B cell (primary cell): ENCODE measurements around the gene ATXN7. TPM values are rescaled to one million over a fixed set of nuclear protein-coding genes. Genes with fewer than 3 reads are reported as not detected.

Experiments
- ATAC-seq: fragments of 200-7000 bp; cut with Tn5 transposase; one replicate; pipeline ENCODE4 v1.10.0; 2021; ENCODE audit warnings: low read depth, mild to moderate bottlenecking, moderate number of reproducible peaks, moderate library complexity
- CTCF ChIA-PET: fragments of 350-600 bp; sonication (Branson Sonifier 250); formaldehyde crosslinking; loops from one replicate; lab custom pipeline; 2021; ENCODE audit warnings: antibody characterized with exemption, inconsistent platforms; lab: Charles Lee
- POLR2A ChIA-PET: fragments of 350-600 bp; sonication (Branson Sonifier 250); formaldehyde crosslinking; loops from one replicate; lab custom pipeline; 2021; ENCODE audit warnings: antibody characterized with exemption; lab: Charles Lee
- DNase-seq: peaks from one replicate; pipeline ENCODE4 v3.0.0; 2013
- H2AFZ ChIP-seq: 2 replicates; pipeline ENCODE4 v1.6.1; 2012; ENCODE audit warnings: mild to moderate bottlenecking, low read depth, low read length; ENCODE audit not compliant: insufficient read depth, poor library complexity, severe bottlenecking
- H3K27ac ChIP-seq, 2 donors: 1 replicate in 1 of 2; 2 replicates in 1 of 2; pipeline ENCODE4 v1.5.1; 2012 to 2013; ENCODE audit warnings: low read length in 2 of 2, mild to moderate bottlenecking in 2 of 2, moderate library complexity in 1 of 2
- H3K27me3 ChIP-seq, 4 experiments: fragments of 200-600 bp in 1 of 4; sonication (generic) in 1 of 4; replicated peaks in 1 of 4; 1 replicate in 2 of 4; 2 replicates in 2 of 4; pipeline versions ENCODE4 v1.6.1 to v1.7.0; 2013 to 2016; ENCODE audit warnings: low read length in 3 of 4, mild to moderate bottlenecking in 2 of 4, mixed read lengths in 1 of 4, moderate library complexity in 1 of 4; ENCODE audit not compliant: insufficient read depth in 4 of 4, control insufficient read depth in 3 of 4; ENCODE audit errors: control extremely low read depth in 1 of 4
- H3K36me3 ChIP-seq, 2 experiments: replicated peaks in 1 of 2; 1 replicate in 1 of 2; 2 replicates in 1 of 2; pipeline versions ENCODE4 v1.6.1 to v1.7.1; 2013; ENCODE audit warnings: low read length in 1 of 2; ENCODE audit not compliant: insufficient read depth in 2 of 2, control insufficient read depth in 1 of 2; ENCODE audit errors: control extremely low read depth in 1 of 2, extremely low read depth in 1 of 2
- H3K4me1 ChIP-seq, 2 donors: fragments of 200-600 bp in 1 of 2; sonication (generic) in 1 of 2; 1 replicate in 1 of 2; 2 replicates in 1 of 2; pipeline versions ENCODE4 v1.5.1 to v1.6.1; 2013 to 2017; ENCODE audit warnings: low read length in 2 of 2; ENCODE audit not compliant: control insufficient read depth in 2 of 2, insufficient read depth in 2 of 2
- H3K4me2 ChIP-seq: replicated peaks from 2 replicates; pipeline ENCODE3; 2012; ENCODE audit warnings: mild to moderate bottlenecking, low read depth, low read length; ENCODE audit not compliant: poor library complexity, severe bottlenecking
- H3K4me3 ChIP-seq, 5 experiments: fragments of 200-600 bp in 1 of 5; sonication (generic) in 1 of 5; 1 replicate in 3 of 5; 2 replicates in 2 of 5; pipeline versions ENCODE4 v1.5.1 to v1.7.0; 2011 to 2016; ENCODE audit warnings: low read length in 4 of 5, mild to moderate bottlenecking in 4 of 5, low read depth in 2 of 5, control low read depth in 1 of 5, moderate library complexity in 1 of 5; ENCODE audit not compliant: insufficient read depth in 1 of 5; ENCODE audit errors: control extremely low read depth in 1 of 5, extremely low read depth in 1 of 5
- H3K79me2 ChIP-seq: fragments of 200-600 bp; sonication (generic); one replicate; pipeline ENCODE4 v1.6.0; 2016; ENCODE audit warnings: low read length; ENCODE audit not compliant: control insufficient read depth, insufficient read depth
- H3K9ac ChIP-seq: fragments of 200-600 bp; sonication (generic); 2 replicates; pipeline ENCODE4 v1.6.1; 2017; ENCODE audit warnings: mild to moderate bottlenecking, low read length, moderate library complexity
- H3K9me3 ChIP-seq, 3 donors: one replicate each; pipeline versions ENCODE4 v1.6.1 to v1.7.1; 2013; ENCODE audit warnings: low read length in 2 of 3; ENCODE audit not compliant: control insufficient read depth in 2 of 3, insufficient read depth in 1 of 3; ENCODE audit errors: control extremely low read depth in 1 of 3
- H4K20me1 ChIP-seq: 2 replicates; pipeline ENCODE4 v1.6.0; 2012; ENCODE audit warnings: mild to moderate bottlenecking, low read length; ENCODE audit not compliant: insufficient read depth, control insufficient read depth, poor library complexity, severe bottlenecking
- H3K27ac Mint-ChIP-seq: one replicate; pipeline ENCODE4 v1.8.0; 2021; ENCODE audit warnings: mixed read lengths
- H3K27me3 Mint-ChIP-seq: one replicate; pipeline ENCODE4 v1.8.0; 2021; ENCODE audit warnings: mixed read lengths
- H3K4me1 Mint-ChIP-seq: one replicate; pipeline ENCODE4 v1.8.0; 2021; ENCODE audit warnings: mixed read lengths
- H3K4me3 Mint-ChIP-seq: one replicate; pipeline ENCODE4 v1.8.0; 2021; ENCODE audit warnings: mixed read lengths
- H3K9me3 Mint-ChIP-seq: one replicate; pipeline ENCODE4 v1.8.0; 2022; ENCODE audit warnings: mixed read lengths; ENCODE audit not compliant: insufficient read depth
- EZH2 ChIP-seq: IDR thresholded peaks from 2 replicates; pipeline ENCODE4 v1.6.1; 2012; ENCODE audit warnings: borderline replicate concordance, low read depth, mild to moderate bottlenecking, moderate library complexity, low read length; ENCODE audit not compliant: insufficient read depth, poor library complexity, severe bottlenecking
- WGBS: methylation state at CpG from one replicate; pipeline ENCODE4 v1.1.5; 2013; ENCODE audit warnings: missing lambda C conversion rate; ENCODE audit not compliant: insufficient coverage; 5-methylcytosine and 5-hydroxymethylcytosine counted together
- intact Hi-C: fragments of 100-400 bp; cut with micrococcal nuclease; formaldehyde crosslinking; loops from one replicate; pipeline ENCODE4 v1.10.0; 2022
- polyA plus RNA-seq: library from polyadenylated mRNA; depleted of rRNA; stranded (reverse); fragments of >200 nt; gene quantifications from 2 replicates; pipeline ENCODE4 v1.2.3, GENCODE V29; 2012
- total RNA-seq, 2 donors: library from RNA; stranded (reverse); fragments of 120-200 nt in 1 of 2; gene quantifications; 1 replicate in 1 of 2; 2 replicates in 1 of 2; pipeline versions ENCODE4 v1.2.3 to v1.2.4, GENCODE V29; 2013 to 2022
- TF ChIP-seq, protein P1 (sequence below): fragments of 200-600 bp; IDR thresholded peaks from one replicate; pipeline ENCODE4 v1.8.0; 2022; ENCODE audit warnings: antibody characterized with exemption, mild to moderate bottlenecking

ATXN7 gene
- total and polyA plus RNA-seq, 2 donors (not counting 1 experiment from before 2014, with no cell fraction given) = 18.1 to 74.3 TPM

DNA sequence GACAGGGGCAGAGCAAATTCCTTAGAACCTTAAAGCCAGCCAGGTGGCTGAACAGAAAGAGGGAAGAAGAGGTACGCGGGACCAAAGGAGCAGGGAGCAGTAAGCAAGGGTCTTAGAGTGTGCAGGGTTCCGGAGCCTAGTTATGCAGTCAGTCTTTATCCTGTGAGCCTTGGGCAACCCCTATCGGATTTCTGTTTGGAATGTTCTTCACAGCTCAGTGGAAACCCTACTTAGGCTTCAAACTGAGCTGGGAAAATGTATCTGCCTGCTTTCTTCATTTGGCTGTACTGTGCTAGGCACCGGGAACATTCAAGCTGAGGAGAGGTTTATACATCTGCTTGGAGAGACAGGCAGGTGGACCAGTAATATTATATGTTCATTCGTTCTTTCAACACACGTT, 122.5 kb downstream of the ATXN7 start:
- no peak overlapping the region for H2AFZ ChIP-seq
- DNase-seq = no peak
- Mint-ChIP-seq H3K27me3 (no peaks in the 10 kb centered on the region), H3K4me1 (peaks cover 3% of the 10 kb centered on the region), H3K9me3 (no peaks in the 10 kb centered on the region), H3K27ac (no peak overlapping the region), H3K4me3 (no peak overlapping the region)
- H3K4me2 ChIP-seq = no peak overlapping the region
- H3K9ac ChIP-seq = no peak overlapping the region
- H3K4me1 ChIP-seq = no peaks in the 10 kb centered on the region
- no peaks in the 10 kb centered on the region for H3K79me2 ChIP-seq
- no peak overlapping the region for H3K4me3 ChIP-seq
- H4K20me1 ChIP-seq = no peaks in the 10 kb centered on the region
- POLR2A ChIA-PET = no interaction called here
- peaks cover 4 to 90% of the 10 kb centered on the region in 2 experiments for H3K36me3 ChIP-seq
- CTCF ChIA-PET = no interaction called here
- intact Hi-C loops = no loop called here
- H3K27ac ChIP-seq = no peak overlapping the region
- H3K9me3 ChIP-seq = no peaks in the 10 kb centered on the region
- ATAC-seq = no peak
- 96% methylated on average over 4 of the region's 7 CpGs for WGBS
- no peaks in the 10 kb centered on the region for H3K27me3 ChIP-seq
- TF ChIP-seq, protein P1, sequence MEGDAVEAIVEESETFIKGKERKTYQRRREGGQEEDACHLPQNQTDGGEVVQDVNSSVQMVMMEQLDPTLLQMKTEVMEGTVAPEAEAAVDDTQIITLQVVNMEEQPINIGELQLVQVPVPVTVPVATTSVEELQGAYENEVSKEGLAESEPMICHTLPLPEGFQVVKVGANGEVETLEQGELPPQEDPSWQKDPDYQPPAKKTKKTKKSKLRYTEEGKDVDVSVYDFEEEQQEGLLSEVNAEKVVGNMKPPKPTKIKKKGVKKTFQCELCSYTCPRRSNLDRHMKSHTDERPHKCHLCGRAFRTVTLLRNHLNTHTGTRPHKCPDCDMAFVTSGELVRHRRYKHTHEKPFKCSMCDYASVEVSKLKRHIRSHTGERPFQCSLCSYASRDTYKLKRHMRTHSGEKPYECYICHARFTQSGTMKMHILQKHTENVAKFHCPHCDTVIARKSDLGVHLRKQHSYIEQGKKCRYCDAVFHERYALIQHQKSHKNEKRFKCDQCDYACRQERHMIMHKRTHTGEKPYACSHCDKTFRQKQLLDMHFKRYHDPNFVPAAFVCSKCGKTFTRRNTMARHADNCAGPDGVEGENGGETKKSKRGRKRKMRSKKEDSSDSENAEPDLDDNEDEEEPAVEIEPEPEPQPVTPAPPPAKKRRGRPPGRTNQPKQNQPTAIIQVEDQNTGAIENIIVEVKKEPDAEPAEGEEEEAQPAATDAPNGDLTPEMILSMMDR = no peak
- no peak for TF ChIP-seq EZH2

DNA sequence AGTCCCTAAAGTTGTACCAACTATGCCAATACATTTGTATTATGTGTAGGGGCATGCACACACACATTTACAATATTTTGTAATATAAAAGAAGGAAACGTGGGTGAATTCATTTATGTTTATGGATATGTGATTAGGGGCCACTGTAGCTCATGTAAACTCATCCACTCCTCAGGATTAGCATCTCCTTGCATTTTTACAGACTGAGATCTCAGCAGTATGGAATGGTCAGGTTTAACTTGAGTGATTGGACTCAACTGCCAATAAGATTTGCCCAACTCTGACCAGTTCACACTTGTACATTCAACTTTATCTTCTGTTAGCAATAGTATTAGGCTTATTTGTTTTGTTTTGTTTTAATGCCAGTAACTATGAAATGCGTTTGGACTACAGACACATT, 123.2 kb downstream of the ATXN7 start:
- POLR2A ChIA-PET = no interaction called here
- DNase-seq = no peak
- Histone ChIP-seq H2AFZ (no peak overlapping the region), H3K9me3 (no peaks in the 10 kb centered on the region), H4K20me1 (no peaks in the 10 kb centered on the region), H3K79me2 (no peaks in the 10 kb centered on the region), H3K4me2 (no peak overlapping the region), H3K27ac (no peak overlapping the region), H3K27me3 (no peaks in the 10 kb centered on the region), H3K4me3 (no peak overlapping the region), H3K9ac (no peak overlapping the region), H3K36me3 (peaks cover 6 to 87% of the 10 kb centered on the region in 2 experiments), H3K4me1 (no peaks in the 10 kb centered on the region)
- intact Hi-C loops = no loop called here
- CTCF ChIA-PET = no interaction called here
- Mint-ChIP-seq H3K4me1 (peaks cover 3% of the 10 kb centered on the region), H3K27ac (no peak overlapping the region), H3K9me3 (no peaks in the 10 kb centered on the region), H3K4me3 (no peak overlapping the region), H3K27me3 (no peaks in the 10 kb centered on the region)
- no peak for TF ChIP-seq EZH2
- TF ChIP-seq, protein P1 = no peak
- ATAC-seq = no peak
- WGBS = no CpG with 5 or more reads among the region's 2 CpGs
